Cardiac septum (tissue), 1 donor: ENCODE measurements around the gene RCN2. TPM values are rescaled to one million over a fixed set of nuclear protein-coding genes. Genes with fewer than 3 reads are reported as not detected.

Experiments
- DNase-seq: peaks from one replicate; pipeline ENCODE4 v3.0.0-alpha.2; 2020; ENCODE audit warnings: low spot score
- intact Hi-C: fragments of 100-400 bp; cut with DNase I; formaldehyde crosslinking; loops from one replicate; pipeline ENCODE4 v1.14.0; 2022
- total RNA-seq: library from RNA; stranded (reverse); fragmentation: NEBNext Ultra II Directional; extraction: Animal tissue kit (Norgen Biotek cat#: 25700); gene quantifications from one replicate; pipeline ENCODE4 v1.2.1, GENCODE V29; 2021
- donor health status: DM: no; HTN: no; CAD: no.

RCN2 gene
- total RNA-seq, 1 donor from 2014 or later: 30.3 TPM

DNA sequence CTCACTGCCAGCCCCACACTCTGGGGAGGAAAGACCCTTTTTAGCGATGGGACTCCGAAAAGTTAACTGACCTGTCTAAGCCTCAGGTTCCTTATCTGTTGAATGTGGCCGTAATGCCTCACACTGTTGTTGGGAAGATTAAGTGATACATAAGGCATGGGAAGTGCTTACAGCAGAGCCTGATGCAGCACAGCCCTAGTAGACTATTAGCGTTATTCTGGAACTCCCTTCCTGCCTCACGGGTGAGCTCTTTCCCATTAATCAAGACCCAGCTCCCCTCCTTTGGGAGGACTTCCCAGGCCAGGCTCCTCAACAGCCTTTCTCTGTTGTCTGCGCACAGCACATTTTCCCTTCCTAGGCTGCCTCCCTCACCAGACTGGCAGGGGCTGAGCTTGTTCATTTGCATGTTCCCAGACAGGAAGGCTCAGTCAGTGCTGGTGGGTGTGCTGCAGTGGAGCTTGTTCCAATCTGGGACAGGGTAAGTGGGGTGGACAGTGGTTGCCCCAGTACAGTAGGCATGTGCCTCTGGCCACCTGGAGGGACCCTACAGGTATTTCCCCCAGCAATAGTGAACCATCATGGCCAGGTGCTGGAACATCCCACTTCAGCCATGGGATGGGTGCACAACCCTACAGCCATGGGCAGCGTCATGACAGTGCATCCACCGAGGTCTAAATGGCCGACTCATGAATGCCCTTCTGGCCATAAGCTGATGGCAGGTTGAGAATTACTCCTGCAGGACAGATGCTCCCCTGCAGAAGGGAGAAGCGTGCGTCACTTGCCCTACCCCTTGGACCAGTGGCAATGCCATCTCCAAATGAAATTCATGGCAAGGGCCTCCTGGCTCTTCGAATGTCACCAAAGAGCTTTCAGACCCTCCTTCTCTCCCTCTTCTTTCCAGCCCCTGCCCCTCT is 57.6 kb downstream of the RCN2 start:
- intact Hi-C loops: no loop called here
- DNase-seq: peak; percentile 69

DNA sequence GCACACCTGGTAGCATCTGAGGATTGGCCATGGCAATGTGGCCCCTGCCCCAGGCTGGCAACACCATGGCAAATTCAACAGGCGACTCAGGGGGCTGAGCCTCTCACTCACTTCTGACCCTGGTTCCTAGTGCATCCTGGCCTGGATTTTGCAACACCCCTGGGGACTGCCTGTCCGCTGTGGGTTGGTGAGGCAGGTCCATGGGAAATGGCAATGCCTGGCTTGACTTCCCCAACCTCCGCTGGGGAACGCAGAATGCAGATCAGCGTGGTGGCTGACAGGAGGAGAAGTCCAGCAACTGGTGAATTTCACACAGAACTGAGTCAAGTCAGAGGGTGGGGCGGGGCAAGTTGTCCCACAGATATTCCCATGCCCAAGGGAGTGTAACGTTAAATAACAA is 59.5 kb downstream of the RCN2 start:
- intact Hi-C loops: no loop called here
- DNase-seq: peak; percentile 77

DNA sequence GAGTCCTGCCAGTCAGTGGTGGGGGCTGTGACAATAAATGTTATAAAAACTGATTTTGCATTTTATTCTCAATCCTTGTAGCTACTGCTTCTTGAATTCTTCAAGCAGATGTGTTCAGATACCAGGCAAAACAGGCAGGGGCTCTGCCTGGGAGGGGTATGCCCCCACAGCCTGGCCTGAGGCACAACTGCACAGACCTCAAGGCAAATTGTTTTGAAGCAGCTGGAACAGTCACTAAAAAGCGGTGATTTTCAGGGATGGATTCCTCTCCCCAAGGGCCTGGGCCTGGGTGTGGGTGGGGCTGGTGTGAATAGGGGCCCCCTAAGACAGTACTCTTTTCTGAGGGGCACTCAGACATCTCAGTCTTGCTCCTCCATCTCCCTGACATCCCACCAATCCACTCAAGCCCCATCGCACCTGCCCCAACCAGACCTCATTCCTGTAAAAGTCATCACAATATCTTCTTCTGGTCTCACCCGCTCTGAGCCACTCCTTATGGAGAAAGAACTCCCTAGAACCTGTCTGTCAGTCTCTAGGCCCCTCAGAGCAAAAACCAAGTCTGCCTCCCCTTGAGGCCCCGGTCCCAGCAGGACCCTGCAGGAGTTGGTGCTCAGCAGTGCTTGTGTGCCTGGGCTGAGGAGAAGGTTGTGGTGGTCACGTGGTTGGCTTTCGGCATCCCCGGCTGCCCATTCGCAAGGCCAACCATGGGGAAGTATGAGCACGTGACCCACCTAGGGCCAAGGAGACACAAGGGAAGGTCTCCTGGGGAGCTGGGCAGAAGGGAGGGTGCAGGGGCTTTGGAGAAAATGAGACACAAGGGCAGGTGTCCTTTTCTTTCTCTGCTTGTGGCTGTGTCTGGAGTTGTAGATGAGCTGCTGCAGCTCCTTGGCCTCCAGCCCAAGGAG is 60.4 kb downstream of the RCN2 start:
- peak; percentile 90 for DNase-seq
- intact Hi-C loops: no loop called here

DNA sequence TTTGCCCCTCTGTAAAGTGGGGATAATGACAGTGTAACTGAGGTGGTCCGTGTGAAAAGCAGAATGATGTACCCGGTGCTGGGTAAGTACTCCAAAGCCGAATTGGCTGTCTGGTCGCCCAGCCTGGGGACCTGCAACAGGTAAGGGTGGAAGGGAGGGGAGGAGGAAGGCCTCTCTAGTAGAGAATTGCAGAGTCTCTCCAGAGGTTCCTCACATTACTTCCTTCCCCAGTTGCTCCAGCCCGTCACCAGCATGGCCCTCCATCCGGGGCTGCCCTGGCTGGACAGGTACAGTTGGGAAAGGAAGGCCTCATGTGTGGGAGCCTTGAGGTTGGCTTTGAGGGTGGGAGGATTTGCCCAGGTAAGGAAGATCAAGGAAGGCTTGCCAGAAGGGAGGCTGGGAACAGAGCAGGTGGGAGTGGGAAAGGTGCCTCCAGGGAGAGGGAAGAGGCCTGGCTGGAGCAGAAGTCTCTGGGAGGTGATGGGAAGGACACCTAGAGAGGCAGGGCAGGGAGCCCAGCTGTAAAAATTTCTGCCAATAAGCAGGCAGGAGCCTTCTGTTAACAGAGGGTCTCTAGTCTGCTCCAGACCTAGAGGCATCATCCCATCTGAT is 61.7 kb downstream of the RCN2 start:
- peak; percentile 76 for DNase-seq
- intact Hi-C loops: no loop called here

DNA sequence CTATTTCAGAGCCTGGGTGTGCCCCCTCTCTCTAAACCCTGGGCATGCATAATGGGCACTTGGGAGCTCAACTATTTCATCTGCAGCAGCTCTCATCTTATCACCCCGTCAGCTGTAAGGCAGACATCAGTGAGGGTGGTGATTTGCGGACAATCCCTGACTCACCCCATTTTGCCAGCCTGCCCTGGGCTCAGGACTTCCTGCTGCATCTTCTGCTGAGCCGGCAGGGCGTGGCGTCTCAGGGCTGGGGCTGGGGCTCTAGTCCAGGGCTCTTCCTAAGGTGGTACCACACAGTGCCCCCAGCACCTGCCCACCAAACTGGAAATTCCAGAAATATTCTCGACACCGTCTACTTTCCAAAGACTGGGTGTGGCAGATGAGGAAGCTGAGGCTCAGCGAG is 62.5 kb downstream of the RCN2 start:
- intact Hi-C loops: no loop called here
- DNase-seq: peak; percentile 89

DNA sequence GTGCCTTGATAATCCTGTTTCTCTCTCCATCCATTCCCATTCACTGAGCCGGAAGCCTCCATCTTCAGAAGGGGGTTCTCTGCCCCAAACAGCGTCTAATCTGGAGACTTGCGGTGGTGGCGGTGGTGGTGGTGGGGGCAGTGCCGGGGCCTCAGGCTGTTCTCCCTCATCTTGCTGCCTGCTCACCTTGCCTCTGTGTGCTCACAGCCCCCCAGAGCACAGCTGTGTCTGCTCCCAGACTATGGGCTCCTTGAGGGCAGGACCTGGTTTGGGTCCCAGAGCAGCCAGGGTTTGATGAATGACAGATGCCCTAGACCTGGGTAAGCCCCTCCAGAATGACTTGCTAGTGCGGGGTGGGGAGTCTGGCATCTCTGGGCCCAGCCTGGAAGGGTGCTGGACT is 62.9 kb downstream of the RCN2 start:
- intact Hi-C loops: no loop called here
- peak; percentile 22 for DNase-seq

DNA sequence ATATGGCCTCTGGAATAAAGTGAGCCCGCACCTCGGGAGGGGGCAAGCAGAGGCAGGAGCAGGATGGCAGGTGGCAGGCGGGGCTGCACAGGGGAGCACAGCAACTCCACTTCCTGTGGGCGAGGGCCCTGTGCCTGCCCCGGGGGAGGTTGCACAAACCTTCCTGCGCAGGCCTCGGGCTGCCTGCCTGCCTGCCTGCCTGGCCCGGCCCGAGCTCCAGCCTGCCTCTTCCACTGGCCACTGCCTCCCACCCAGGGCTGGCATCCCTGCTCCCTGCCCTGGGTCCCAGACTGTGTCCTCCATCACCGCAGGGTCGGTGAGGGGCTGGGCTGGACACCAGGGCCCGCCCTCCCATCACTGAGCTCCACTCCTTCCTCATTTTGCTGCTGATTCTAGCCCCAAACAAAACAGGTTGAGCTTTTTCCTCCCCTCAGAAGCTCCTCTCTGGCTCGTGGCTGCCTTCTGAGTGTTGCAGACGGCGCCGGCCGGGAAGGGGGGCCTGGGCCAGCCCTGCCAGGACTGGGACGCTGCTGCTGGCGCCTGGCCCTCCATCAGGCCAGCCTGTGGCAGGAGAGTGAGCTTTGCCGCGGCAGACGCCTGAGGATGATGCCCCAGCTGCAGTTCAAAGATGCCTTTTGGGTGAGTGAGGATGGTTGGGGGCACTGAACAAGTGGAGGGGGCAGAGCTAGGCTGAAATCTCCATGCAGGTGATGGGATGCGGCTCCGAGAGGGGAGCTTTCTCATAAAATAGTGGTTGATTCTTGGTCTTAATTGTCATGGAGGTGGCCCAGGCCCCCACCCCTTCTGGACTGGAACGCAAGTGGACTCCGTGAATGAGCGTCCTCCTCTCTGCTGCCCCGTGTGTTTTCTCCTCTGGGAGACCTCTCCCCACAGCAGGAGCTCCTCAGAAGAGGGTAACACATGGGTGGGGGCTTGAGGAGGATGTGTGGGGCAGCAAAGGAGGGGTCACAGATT is 63.7 kb downstream of the RCN2 start, which contains the start of gene PSTPIP1:
TSS of gene PSTPIP1 (plus strand) at position 156 of the 975 bp plus-strand sequence. CDS start at position 604, 448 bp downstream.
- intact Hi-C loops: no loop called here
- peak; percentile 88 for DNase-seq

DNA sequence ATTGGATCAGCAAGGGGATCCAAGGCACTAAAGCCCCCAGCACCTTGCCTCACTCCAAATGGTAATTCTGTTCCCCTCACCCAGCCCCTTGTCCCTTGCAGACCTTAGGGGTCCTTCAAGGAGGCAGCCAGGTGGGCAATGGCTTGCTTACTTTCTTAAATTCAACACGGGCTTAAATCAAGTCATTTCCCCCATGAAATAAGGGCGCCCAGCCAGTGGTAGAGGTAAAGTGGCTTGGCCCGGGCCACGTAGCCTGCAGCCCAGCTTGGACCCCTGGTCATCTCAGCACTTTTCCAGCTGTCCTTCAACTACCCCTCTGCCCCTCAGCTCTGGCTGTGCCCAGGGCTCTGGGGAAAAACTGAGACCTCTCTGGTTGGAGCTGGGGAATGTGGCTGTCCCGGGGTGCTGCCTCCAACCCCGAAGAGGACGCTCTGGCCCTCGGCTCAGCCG is 64.6 kb downstream of the RCN2 start:
- DNase-seq: no peak
- intact Hi-C loops: no loop called here

DNA sequence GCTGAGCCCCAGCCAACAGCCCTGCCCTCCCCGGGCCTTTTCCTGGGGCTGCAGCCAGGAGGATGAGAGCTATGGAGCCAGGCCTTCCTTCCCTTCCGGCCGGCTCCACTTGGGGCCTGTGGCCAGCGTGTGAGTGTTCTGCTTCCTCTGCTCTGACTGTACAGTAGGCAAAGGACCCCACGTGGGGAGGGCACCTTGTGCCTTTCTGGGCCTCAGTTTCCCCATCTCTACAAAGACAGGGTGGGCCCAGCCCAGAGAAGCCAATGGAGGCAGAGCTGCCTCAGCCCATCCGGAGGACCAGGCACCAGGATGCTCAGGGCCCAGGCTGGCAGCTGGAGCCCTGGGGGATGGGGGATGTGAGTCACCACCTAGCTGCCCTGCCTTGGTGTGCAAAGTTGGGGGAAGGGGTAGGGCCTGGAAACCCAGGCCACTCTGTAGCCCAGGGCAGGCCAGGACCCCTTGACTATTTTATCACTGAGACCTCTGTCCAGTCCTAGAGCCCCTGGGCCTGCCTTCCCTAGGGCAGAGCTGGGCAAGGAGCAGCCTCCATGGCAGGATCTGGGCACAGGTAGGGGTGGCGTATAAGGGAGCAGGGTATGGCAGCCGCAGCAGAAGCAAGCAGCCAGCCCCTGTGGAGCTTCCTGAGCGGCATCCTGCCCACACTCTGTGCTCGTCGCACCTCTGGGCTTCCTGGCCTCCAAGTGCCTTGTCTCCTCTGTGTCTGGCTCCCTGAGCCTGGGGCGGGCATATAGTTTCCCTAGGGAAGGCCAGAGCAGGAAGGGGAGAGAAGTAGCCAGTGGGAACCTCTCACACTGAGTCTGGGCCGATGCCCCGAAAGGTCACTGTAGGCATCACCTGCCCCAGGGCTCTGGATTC is 65.2 kb downstream of the RCN2 start:
- no peak for DNase-seq
- intact Hi-C loops: no loop called here

DNA sequence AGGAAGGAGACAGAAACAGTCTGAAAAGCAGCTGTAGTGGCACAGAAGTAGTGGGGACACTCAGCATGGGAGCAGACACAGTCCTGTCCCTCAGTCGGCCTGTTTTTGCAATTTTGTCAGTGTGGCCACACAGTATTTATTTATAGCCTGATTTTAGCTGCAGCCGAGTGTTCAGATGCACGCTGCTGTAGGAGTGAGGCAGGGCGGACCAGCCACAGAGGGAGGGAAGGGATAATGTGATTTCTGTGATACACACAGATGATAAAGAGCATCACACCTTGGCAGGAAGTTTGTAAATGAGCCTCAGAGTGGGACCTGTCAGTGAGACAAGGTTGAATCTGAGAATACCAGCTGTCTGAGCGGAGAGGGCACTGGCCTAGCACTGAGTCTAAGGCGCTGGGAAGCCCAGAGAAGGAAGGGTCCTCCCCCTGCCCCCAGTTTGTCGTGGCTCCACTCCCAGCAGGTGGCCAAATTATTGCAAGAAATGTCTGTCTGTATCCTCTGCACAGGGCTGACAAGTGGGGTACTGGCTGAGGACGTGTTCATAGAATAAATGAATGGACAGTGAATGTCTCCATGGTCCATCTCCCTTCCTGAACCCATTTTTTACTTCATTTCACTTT is 67.2 kb downstream of the RCN2 start:
- intact Hi-C loops: no loop called here
- DNase-seq: no peak

DNA sequence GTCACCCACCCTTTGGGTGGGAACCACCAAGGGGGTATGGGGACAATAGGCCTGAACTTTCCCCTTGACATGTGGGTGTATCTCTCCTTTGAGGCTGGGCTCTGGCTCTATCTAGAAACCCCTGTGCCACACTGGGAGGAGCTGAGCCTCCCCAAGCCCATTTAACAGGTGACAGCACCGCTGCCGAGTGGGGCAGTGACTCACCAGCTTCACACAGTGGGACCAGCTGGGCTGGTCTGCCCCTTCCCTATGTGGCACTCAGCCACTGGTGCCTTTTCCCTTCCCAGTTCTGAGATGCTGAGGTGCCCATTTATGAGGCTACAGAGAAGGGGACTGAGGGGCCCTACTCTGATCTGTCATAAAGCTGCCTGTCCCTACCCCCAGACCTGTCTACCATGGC is 68.4 kb downstream of the RCN2 start:
- DNase-seq: no peak
- intact Hi-C loops: no loop called here

DNA sequence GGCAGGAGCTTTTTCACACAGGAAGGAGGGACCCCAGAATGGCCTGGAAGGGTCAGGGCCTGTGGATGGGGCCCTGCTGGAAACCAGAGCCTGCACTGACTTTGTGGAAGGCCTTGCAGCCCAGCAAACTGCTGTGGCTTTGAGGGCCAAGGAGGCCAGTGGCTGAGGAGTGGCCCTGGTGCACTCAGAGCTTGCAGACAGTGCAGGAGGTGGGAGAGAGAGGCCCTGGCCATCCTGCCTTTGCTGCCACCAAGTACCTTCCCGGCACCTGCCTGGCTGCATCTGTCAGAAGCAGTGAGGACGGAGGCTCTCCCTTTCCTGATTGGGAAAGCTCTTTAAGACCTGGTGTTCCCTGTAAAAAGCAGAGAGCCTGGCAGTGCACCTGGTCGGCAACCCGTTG is 69.8 kb downstream of the RCN2 start:
- DNase-seq: no peak
- intact Hi-C loops: no loop called here

DNA sequence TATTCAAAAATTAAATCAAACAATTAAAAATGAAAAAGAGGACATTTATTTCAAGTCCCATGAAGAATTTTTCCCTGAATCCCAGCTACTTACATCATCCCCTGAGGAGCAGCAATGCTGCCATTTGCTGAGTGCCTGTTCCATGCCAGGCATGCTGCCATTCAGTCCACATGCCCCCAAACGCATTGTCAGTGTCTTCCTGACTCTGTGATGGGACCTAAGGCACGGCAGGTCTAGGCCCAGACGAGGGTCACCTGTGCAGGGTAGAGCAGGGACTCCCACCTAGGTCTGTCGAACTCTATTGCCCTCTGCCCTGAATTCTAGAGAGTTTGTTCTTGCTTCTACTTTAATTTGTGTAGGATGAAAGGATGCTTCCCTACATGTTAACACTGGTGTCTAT is 70.4 kb downstream of the RCN2 start:
- no peak for DNase-seq
- intact Hi-C loops: no loop called here

DNA sequence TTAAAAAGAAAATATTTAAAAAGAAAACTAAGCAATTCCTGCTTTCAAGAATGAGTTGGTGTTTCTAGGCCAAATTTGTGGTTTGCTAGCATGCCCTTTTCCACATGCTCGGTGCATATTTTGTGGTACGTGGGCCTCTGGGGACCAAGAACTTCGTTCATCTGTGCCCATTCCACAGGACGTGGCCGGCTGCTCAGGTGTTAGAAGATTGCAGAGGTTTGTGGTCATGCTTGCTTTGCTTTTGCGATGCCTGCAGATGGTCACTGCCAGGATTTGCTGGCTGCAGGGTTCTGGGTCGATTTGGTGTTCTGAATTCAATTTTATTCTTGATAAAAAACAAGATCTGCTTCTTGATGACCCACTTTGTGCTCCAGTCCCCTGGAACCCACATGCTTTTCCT is 70.9 kb downstream of the RCN2 start:
- DNase-seq: no peak
- intact Hi-C loops: no loop called here

DNA sequence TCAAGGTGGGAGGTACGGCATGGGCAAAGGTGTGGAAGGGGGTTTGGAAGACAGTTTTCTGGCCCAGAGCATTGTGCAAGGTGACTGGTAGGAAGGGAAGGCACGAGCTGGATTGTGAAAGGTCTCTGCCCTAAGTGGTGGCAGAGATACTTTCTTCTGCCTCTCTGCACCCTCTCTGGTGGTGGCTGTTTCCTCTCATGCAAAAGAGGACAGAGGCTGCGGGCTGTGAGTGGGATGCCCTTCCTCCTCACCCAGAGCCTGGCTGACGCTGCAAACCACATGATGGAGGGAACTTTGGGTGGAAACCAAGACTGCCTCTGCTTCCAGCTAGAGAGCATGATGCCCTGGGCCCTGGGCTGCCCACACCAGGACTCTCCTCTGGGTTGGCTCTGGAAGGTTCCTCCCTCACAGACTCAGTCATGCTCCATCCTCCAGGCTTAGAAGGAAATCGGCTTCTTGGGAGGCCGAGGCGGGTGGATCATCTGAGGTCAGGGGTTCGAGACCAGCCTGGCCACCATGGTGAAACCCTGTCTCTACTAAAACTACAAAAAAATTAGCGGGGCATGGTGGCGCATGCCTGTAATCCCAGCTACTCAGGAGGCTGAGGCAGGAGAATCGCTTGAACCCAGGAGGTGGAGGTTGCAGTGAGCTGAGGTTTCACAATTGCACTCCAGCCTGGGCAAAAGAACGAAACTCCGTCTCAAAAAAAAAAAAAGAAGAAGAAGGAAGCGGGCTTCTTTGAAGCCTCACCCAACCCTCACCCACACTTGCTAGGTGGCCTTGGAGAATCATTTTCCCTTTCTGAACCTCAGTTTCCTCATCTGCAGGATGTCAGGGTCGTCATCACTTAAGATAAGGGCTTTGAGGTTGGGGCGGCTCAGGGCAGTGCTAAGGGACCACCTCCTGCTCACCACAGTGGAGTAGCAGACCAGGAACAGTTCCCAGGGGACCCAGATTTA is 71.7 kb downstream of the RCN2 start:
- DNase-seq: peak; percentile 87
- intact Hi-C loops: no loop called here
